DMS 273 (cell line): ENCODE data around the gene ZNF787.

Source experiments
- DNase-seq: peaks from one replicate; lab custom pipeline; 2025; ENCODE audit not compliant: unreplicated experiment; lab: John Stamatoyannopoulos, UW

ZNF787 gene

GRCh38 chr19:56123266-56123891 lies 2.3 kb upstream of the ZNF787 start:
- DNase-seq = no peak

GRCh38 chr19:56120371-56121179 lies 520 bp downstream of the ZNF787 start:
- DNase-seq = peak; percentile 93

- DNase-seq = no peak
Measured at GRCh38 chr19:56120002-56120370, 1.1 kb downstream of the ZNF787 start.

GRCh38 chr19:56119582-56119978 lies 1.5 kb downstream of the ZNF787 start:
- DNase-seq = peak; percentile 62

GRCh38 chr19:56118666-56119581 lies 2.2 kb downstream of the ZNF787 start:
- no peak for DNase-seq

- DNase-seq = no peak
Measured at GRCh38 chr19:56117889-56118288, 3.2 kb downstream of the ZNF787 start.

- no peak for DNase-seq
Measured at GRCh38 chr19:56117376-56117884, 3.7 kb downstream of the ZNF787 start.

GRCh38 chr19:56116606-56117005 lies 4.5 kb downstream of the ZNF787 start:
- peak; percentile 83 for DNase-seq

- DNase-seq = no peak
Measured at GRCh38 chr19:56115490-56115889, 5.6 kb downstream of the ZNF787 start.

- no peak for DNase-seq
Measured at GRCh38 chr19:56114778-56115110, 6.4 kb downstream of the ZNF787 start.

- DNase-seq = peak; percentile 80
Measured at GRCh38 chr19:56114051-56114777, 6.9 kb downstream of the ZNF787 start.

GRCh38 chr19:56113074-56113632 lies 7.9 kb downstream of the ZNF787 start:
- DNase-seq = no peak

GRCh38 chr19:56112313-56112709 lies 8.8 kb downstream of the ZNF787 start:
- DNase-seq = no peak

- peak; percentile 54 for DNase-seq
Measured at GRCh38 chr19:56111601-56112312, 9.3 kb downstream of the ZNF787 start.

- peak; percentile 27 for DNase-seq
Measured at GRCh38 chr19:56110515-56111448, 10.3 kb downstream of the ZNF787 start.

GRCh38 chr19:56109226-56109625 lies 11.9 kb downstream of the ZNF787 start:
- peak; percentile 17 for DNase-seq

- DNase-seq = no peak
Measured at GRCh38 chr19:56108447-56109195, 12.5 kb downstream of the ZNF787 start.
